Liver (tissue), 9 donors: ENCODE data around the gene ST6GALNAC4. TPM values are rescaled to one million over a fixed set of nuclear protein-coding genes. Genes with fewer than 3 reads are reported as not detected.

Experiments
- DNase-seq: peaks from one replicate; pipeline ENCODE4 v3.0.0-alpha.2; 2017; ENCODE audit warnings: low spot score
- H3K27ac ChIP-seq, 2 donors: one replicate each; pipeline ENCODE4 v1.7.0; 2013; ENCODE audit warnings: inconsistent platforms in 2 of 2, low read length in 2 of 2, control low read depth in 1 of 2, low read depth in 1 of 2, mild to moderate bottlenecking in 1 of 2
- H3K27me3 ChIP-seq, 4 donors: one replicate each; pipeline versions ENCODE4 v1.6.1 to v1.7.0; 2013; ENCODE audit warnings: low read length in 3 of 4, inconsistent platforms in 1 of 4, mild to moderate bottlenecking in 1 of 4, moderate library complexity in 1 of 4; ENCODE audit not compliant: control insufficient read depth in 4 of 4, insufficient read depth in 4 of 4
- H3K36me3 ChIP-seq, 4 donors: one replicate each; pipeline versions ENCODE4 v1.6.1 to v1.7.0; 2013; ENCODE audit warnings: low read length in 3 of 4, mild to moderate bottlenecking in 3 of 4, low read depth in 1 of 4, moderate library complexity in 1 of 4; ENCODE audit not compliant: control insufficient read depth in 4 of 4, insufficient read depth in 3 of 4
- H3K4me1 ChIP-seq, 4 donors: one replicate each; pipeline versions ENCODE4 v1.6.1 to v1.7.0; 2013; ENCODE audit warnings: low read length in 3 of 4, mild to moderate bottlenecking in 3 of 4, moderate library complexity in 1 of 4; ENCODE audit not compliant: control insufficient read depth in 4 of 4, insufficient read depth in 4 of 4
- H3K4me3 ChIP-seq, 3 donors: one replicate each; pipeline versions ENCODE4 v1.6.1 to v1.7.0; 2013; ENCODE audit warnings: low read length in 3 of 3, control low read depth in 1 of 3, low read depth in 1 of 3, mild to moderate bottlenecking in 1 of 3
- H3K9ac ChIP-seq, 2 donors: one replicate each; pipeline ENCODE4 v1.7.0; 2013; ENCODE audit warnings: low read length in 2 of 2, mild to moderate bottlenecking in 2 of 2, moderate library complexity in 2 of 2, control low read depth in 1 of 2, low read depth in 1 of 2
- H3K9me3 ChIP-seq, 4 donors: one replicate each; pipeline versions ENCODE4 v1.6.1 to v1.7.0; 2013; ENCODE audit warnings: low read length in 3 of 4; ENCODE audit not compliant: control insufficient read depth in 4 of 4
- CTCF ChIP-seq: fragments of 150-350 bp; IDR thresholded peaks from 2 replicates; pipeline ENCODE4 v1.5.1; 2017; ENCODE audit warnings: improper control_type of control experiment, low read depth, low read length; ENCODE audit not compliant: missing input control
- EGR1 ChIP-seq, 2 donors: IDR thresholded peaks; 2 replicates each; pipeline ENCODE4 v1.6.1; 2016 to 2018; ENCODE audit warnings: antibody characterized with exemption in 2 of 2, low read depth in 2 of 2
- FOXA1 ChIP-seq: IDR thresholded peaks from 2 replicates; pipeline ENCODE4 v1.6.1; 2016; ENCODE audit warnings: antibody characterized with exemption
- FOXA2 ChIP-seq: IDR thresholded peaks from 2 replicates; pipeline ENCODE4 v1.6.1; 2016; ENCODE audit warnings: antibody characterized with exemption
- GABPA ChIP-seq, 2 donors: IDR thresholded peaks in 1 of 2; conservative IDR thresholded peaks in 1 of 2; 2 replicates each; pipeline ENCODE4 v1.6.1; 2016; ENCODE audit warnings: antibody characterized with exemption in 2 of 2, mild to moderate bottlenecking in 1 of 2, moderate library complexity in 1 of 2
- HNF4A ChIP-seq, 2 donors: conservative IDR thresholded peaks; 2 replicates each; pipeline ENCODE4 v1.6.1; 2016; ENCODE audit warnings: antibody characterized with exemption in 2 of 2, mild to moderate bottlenecking in 2 of 2
- HNF4G ChIP-seq: IDR thresholded peaks from 2 replicates; pipeline ENCODE4 v1.6.1; 2016; ENCODE audit warnings: antibody characterized with exemption
- JUND ChIP-seq, 2 donors: IDR thresholded peaks; 2 replicates each; pipeline ENCODE4 v1.6.1; 2016; ENCODE audit warnings: antibody characterized with exemption in 2 of 2
- NR2F2 ChIP-seq: IDR thresholded peaks from 2 replicates; pipeline ENCODE4 v1.6.1; 2016; ENCODE audit warnings: antibody characterized with exemption
- RAD21 ChIP-seq, 2 donors: IDR thresholded peaks; 2 replicates each; pipeline ENCODE4 v1.6.1; 2016; ENCODE audit warnings: antibody characterized with exemption in 2 of 2, mild to moderate bottlenecking in 2 of 2
- REST ChIP-seq: IDR thresholded peaks from 2 replicates; pipeline ENCODE4 v1.6.1; 2016; ENCODE audit warnings: antibody characterized with exemption, mild to moderate bottlenecking
- RXRA ChIP-seq, 2 donors: IDR thresholded peaks; 2 replicates each; pipeline ENCODE4 v1.6.1; 2017 to 2018; ENCODE audit warnings: antibody characterized with exemption in 2 of 2, mild to moderate bottlenecking in 1 of 2
- TAF1 ChIP-seq: conservative IDR thresholded peaks from 2 replicates; pipeline ENCODE4 v1.6.1; 2016; ENCODE audit warnings: antibody characterized with exemption, mild to moderate bottlenecking
- ZBTB33 ChIP-seq: IDR thresholded peaks from 2 replicates; pipeline ENCODE4 v1.6.1; 2016; ENCODE audit warnings: antibody characterized with exemption
- WGBS: extraction: QIAGEN DNeasy Blood & Tissue Kit; methylation state at CpG from one replicate; pipeline ENCODE4 v1.1.7; 2013; 5-methylcytosine and 5-hydroxymethylcytosine counted together
- polyA plus RNA-seq, 2 donors: library from polyadenylated mRNA; stranded (reverse) in 1 of 2; unstranded in 1 of 2; fragments of 200-250 nt in 1 of 2; fragments of >200 nt in 1 of 2; fragmentation: Nextera tagmentation in 1 of 2; extraction: Ambion mirVana in 1 of 2; gene quantifications; one replicate each; pipeline versions ENCODE4 v1.2.1 to v1.2.3, GENCODE V29; 2013 to 2015
- total RNA-seq, 2 donors: library from RNA; depleted of rRNA; stranded (reverse); fragments of >200 nt; gene quantifications; one replicate each; pipeline ENCODE4 v1.2.3, GENCODE V29; 2014
- TF ChIP-seq, protein P1 (sequence below): IDR thresholded peaks from 2 replicates; pipeline ENCODE4 v1.6.1; 2016; ENCODE audit warnings: antibody characterized with exemption
- donor health status: healthy.
- donor health status: healthy.
- donor health status: healthy.
- donor health status: healthy.
- donor health status: healthy.

ST6GALNAC4 gene
- total and polyA plus RNA-seq, 4 donors: 2.5 to 83.7 (median 7.5) TPM

DNA sequence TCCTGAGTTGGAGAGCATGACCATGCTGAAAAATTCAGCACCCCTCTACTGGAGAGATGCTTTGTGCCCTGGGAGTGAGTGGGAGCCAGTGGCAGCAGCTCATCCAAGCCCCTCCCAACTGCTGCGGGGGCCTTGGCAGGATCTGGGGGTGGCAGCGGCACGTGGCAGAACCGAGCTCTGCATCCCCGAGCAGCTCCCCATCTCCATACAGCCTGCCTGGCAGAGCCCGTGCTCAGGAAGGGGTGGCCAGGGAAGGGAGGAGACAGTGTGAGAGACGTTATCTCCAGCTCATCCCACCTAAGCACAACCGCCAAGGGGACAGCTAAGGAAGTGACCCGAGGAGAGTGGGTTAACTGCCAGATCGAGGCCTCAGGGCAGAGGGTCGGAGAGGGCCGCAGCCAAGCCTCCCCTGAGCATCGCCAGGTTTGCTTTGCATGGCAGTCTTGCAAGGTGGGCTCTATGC lies 38.0 kb upstream of the ST6GALNAC4 start:
- WGBS: 72% methylated on average over 13 of the region's 13 CpGs
- TF ChIP-seq ZBTB33: no peak
- TF ChIP-seq HNF4G: no peak
- TF ChIP-seq FOXA1: no peak
- peak; percentile 46 for TF ChIP-seq REST
- no peak for TF ChIP-seq RAD21 (IDR thresholded peaks at IDR 0.05)
- TF ChIP-seq JUND (IDR thresholded peaks at IDR 0.05): no peak
- no peak for TF ChIP-seq HNF4A (conservative IDR thresholded peaks at IDR 0.05)
- no peak for TF ChIP-seq EGR1 (IDR thresholded peaks at IDR 0.05; ENCODE audit: low read depth in 2 of 2)
- TF ChIP-seq TAF1: no peak
- DNase-seq: no peak

DNA sequence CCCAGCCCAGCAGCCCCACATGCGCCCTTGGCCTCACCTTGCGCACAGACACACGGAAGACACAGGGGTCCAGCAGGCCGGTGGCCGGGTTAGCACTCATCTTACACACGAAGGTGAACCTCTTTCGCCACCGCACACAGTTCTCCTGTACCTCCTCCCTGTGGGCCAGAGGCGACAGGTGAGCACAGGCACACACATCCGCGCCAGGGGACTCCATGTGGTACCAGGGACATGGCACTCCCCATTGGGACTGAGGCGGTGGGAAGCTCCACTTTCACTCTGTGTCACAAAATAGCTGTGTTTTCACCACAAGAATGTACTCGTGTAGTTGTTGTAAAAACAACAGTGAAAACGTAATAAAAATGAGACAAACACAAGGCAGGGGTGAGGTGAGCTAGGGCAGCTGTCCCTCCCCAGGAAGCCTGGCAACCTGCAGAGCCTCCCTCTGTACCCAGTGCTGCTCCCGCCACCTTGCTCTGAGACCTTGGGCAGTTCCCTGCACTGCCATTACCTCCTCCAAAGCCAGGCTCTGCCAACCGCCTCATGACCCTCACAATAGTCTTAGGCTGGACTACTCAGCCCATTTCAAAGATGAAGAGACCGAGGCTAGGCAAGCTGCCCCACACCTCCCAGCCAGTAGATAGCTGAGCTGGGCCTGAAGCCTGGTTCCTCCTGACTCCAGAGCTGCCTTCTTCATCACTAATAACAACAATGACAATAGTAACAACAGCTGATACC lies 37.1 kb upstream of the ST6GALNAC4 start:
- H3K4me3 ChIP-seq: no peak overlapping the region
- no peak for DNase-seq
- TF ChIP-seq RAD21 (IDR thresholded peaks at IDR 0.05): no peak
- TF ChIP-seq FOXA2: no peak
- TF ChIP-seq JUND (IDR thresholded peaks at IDR 0.05): no peak
- no peak for TF ChIP-seq GABPA (IDR thresholded peaks at IDR 0.05 in 1 of 2, conservative IDR thresholded peaks at IDR 0.05 in 1 of 2)
- no peak for TF ChIP-seq RXRA (IDR thresholded peaks at IDR 0.05)
- no peak for TF ChIP-seq TAF1
- TF ChIP-seq NR2F2: no peak
- no peak for TF ChIP-seq HNF4G
- no peak for TF ChIP-seq HNF4A (conservative IDR thresholded peaks at IDR 0.05)
- no peak for TF ChIP-seq ZBTB33
- TF ChIP-seq, protein P1, sequence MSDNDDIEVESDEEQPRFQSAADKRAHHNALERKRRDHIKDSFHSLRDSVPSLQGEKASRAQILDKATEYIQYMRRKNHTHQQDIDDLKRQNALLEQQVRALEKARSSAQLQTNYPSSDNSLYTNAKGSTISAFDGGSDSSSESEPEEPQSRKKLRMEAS: no peak
- TF ChIP-seq CTCF: no peak
- no peak for TF ChIP-seq FOXA1
- H3K9me3 ChIP-seq: no peaks in the 10 kb centered on the region
- no peak overlapping the region for H3K9ac ChIP-seq
- no peak overlapping the region for H3K27ac ChIP-seq
- H3K4me1 ChIP-seq: peaks cover 9 to 42% (median 30%) of the 10 kb centered on the region in 4 donors
- 89% methylated on average over 17 of the region's 17 CpGs for WGBS
- peaks cover 0 to 5% (median 0%) of the 10 kb centered on the region in 4 donors for H3K36me3 ChIP-seq
- H3K27me3 ChIP-seq: no peaks in the 10 kb centered on the region

More for the DNA sequence above, 38.0 kb upstream of the ST6GALNAC4 start:
- Histone ChIP-seq H3K27ac (peak overlapping the region; percentile 49 to 88), H3K27me3 (no peaks in the 10 kb centered on the region), H3K4me3 (no peak overlapping the region), H3K9me3 (no peaks in the 10 kb centered on the region), H3K9ac (peak overlapping the region in 1 of 2 donors; percentile 37), H3K36me3 (peaks cover 0 to under 1% (median 0%) of the 10 kb centered on the region in 4 donors), H3K4me1 (peaks cover 9 to 42% (median 30%) of the 10 kb centered on the region in 4 donors)
